NCI-H2196 (cell line): ENCODE data around the gene TRIM68.

Experiments
- DNase-seq: peaks from one replicate; lab custom pipeline; 2025; ENCODE audit not compliant: unreplicated experiment; lab: John Stamatoyannopoulos, UW

The TRIM68 gene

GRCh38 chr11:4607781-4608666 is at the start of gene TRIM68:
TRIM68 (minus strand) TSS chr11:4608231; CDS start chr11:4605504, 2,727 bp downstream.
- DNase-seq = peak; percentile 95

- no peak for DNase-seq
These were observed 46.8 kb upstream of the TRIM68 start for GRCh38 chr11:4654635-4655369.

- no peak for DNase-seq
These were observed 39.7 kb upstream of the TRIM68 start for GRCh38 chr11:4647766-4648165.

GRCh38 chr11:4645974-4646373 is 37.9 kb upstream of the TRIM68 start:
- no peak for DNase-seq

GRCh38 chr11:4644233-4644632 is 36.2 kb upstream of the TRIM68 start:
- DNase-seq = no peak

- no peak for DNase-seq
These were observed 35.7 kb upstream of the TRIM68 start, which contains the start of gene OR51E1 for GRCh38 chr11:4643682-4644081. OR51E1 (plus strand) TSS chr11:4643982; CDS start chr11:4652527, 8,545 bp downstream.

GRCh38 chr11:4643076-4643475 is 35.0 kb upstream of the TRIM68 start:
- DNase-seq = no peak

- DNase-seq = no peak
These were observed 34.0 kb upstream of the TRIM68 start for GRCh38 chr11:4642043-4642442.

- DNase-seq = no peak
These were observed 33.5 kb upstream of the TRIM68 start for GRCh38 chr11:4641501-4641900.

GRCh38 chr11:4639931-4640330 is 31.9 kb upstream of the TRIM68 start:
- DNase-seq = no peak

- no peak for DNase-seq
These were observed 29.6 kb upstream of the TRIM68 start for GRCh38 chr11:4637662-4638047.

- DNase-seq = peak; percentile 82
These were observed 29.1 kb upstream of the TRIM68 start, which contains the start of gene OR51D1 for GRCh38 chr11:4636962-4637661. OR51D1 (plus strand) TSS chr11:4637477; CDS start chr11:4639791, 2,314 bp downstream.

GRCh38 chr11:4636136-4636535 is 28.1 kb upstream of the TRIM68 start:
- no peak for DNase-seq

GRCh38 chr11:4626207-4627099 is 18.4 kb upstream of the TRIM68 start:
- peak; percentile 92 for DNase-seq

- DNase-seq = no peak
These were observed 11.5 kb upstream of the TRIM68 start for GRCh38 chr11:4619514-4619913.

- no peak for DNase-seq
These were observed 7.9 kb upstream of the TRIM68 start for GRCh38 chr11:4615856-4616444.

GRCh38 chr11:4611986-4612385 is 4.0 kb upstream of the TRIM68 start:
- no peak for DNase-seq

- no peak for DNase-seq
These were observed 2.4 kb upstream of the TRIM68 start for GRCh38 chr11:4610258-4610935.

GRCh38 chr11:4607096-4607495 is 935 bp downstream of the TRIM68 start:
- DNase-seq = no peak
